ENCODE results near the gene ADCY1. TPM values are rescaled to one million over a fixed set of nuclear protein-coding genes. Genes with fewer than 3 reads are reported as not detected.

Gene ADCY1
- total RNA-seq, 4 donors from 2014 or later, result under 0.01 to 4.3 (median 4.1) TPM; not detected in 1

- no peaks in the 10 kb centered on the region for H3K36me3 ChIP-seq
- H3K27me3 ChIP-seq, result no peaks in the 10 kb centered on the region
- no peaks in the 10 kb centered on the region for H3K4me1 ChIP-seq
- TF ChIP-seq POLR2A (IDR thresholded peaks at IDR 0.05), result no peak
- no peak for TF ChIP-seq CTCF (IDR thresholded peaks at IDR 0.05)
- intact Hi-C loops (cut with DNase I; ENCODE audit: low total_unique reads), result no loop called here
- H3K9me3 ChIP-seq, result no peaks in the 10 kb centered on the region
- no peak overlapping the region for H3K27ac ChIP-seq
- H3K4me3 ChIP-seq, result no peak overlapping the region
- no peak for DNase-seq
Measured at GRCh38 chr7:45657890-45658715, 83.9 kb downstream of the ADCY1 start.

- DNase-seq, result no peak
- intact Hi-C loops (cut with DNase I; ENCODE audit: low total_unique reads), result no loop called here
- H3K27me3 ChIP-seq, result no peaks in the 10 kb centered on the region
- H3K27ac ChIP-seq, result no peak overlapping the region
- H3K4me3 ChIP-seq, result no peak overlapping the region
- H3K36me3 ChIP-seq, result no peaks in the 10 kb centered on the region
- no peaks in the 10 kb centered on the region for H3K9me3 ChIP-seq
- no peaks in the 10 kb centered on the region for H3K4me1 ChIP-seq
- TF ChIP-seq CTCF (IDR thresholded peaks at IDR 0.05) (no peak), POLR2A (IDR thresholded peaks at IDR 0.05) (no peak)
Measured at GRCh38 chr7:45658716-45659495, 84.7 kb downstream of the ADCY1 start.

GRCh38 chr7:45659496-45660139 is 85.5 kb downstream of the ADCY1 start:
- no peaks in the 10 kb centered on the region for H3K4me1 ChIP-seq
- intact Hi-C loops (cut with DNase I; ENCODE audit: low total_unique reads), result no loop called here

GRCh38 chr7:45660201-45660900 is 86.2 kb downstream of the ADCY1 start:
- no peak for DNase-seq
- no peaks in the 10 kb centered on the region for H3K9me3 ChIP-seq
- no peak overlapping the region for H3K4me3 ChIP-seq
- H3K27ac ChIP-seq, result no peak overlapping the region
- no peak for TF ChIP-seq POLR2A (IDR thresholded peaks at IDR 0.05)
- TF ChIP-seq CTCF (IDR thresholded peaks at IDR 0.05), result no peak
- no peaks in the 10 kb centered on the region for H3K4me1 ChIP-seq
- intact Hi-C loops (cut with DNase I; ENCODE audit: low total_unique reads), result no loop called here
- no peaks in the 10 kb centered on the region for H3K27me3 ChIP-seq
- H3K36me3 ChIP-seq, result no peaks in the 10 kb centered on the region

More at GRCh38 chr7:45659496-45660139, 85.5 kb downstream of the ADCY1 start:
- H3K36me3 ChIP-seq, result no peaks in the 10 kb centered on the region
- H3K9me3 ChIP-seq, result no peaks in the 10 kb centered on the region
- no peak overlapping the region for H3K4me3 ChIP-seq
- TF ChIP-seq POLR2A (IDR thresholded peaks at IDR 0.05) (no peak), CTCF (IDR thresholded peaks at IDR 0.05) (no peak)
- no peak for DNase-seq
- H3K27ac ChIP-seq, result no peak overlapping the region
- no peaks in the 10 kb centered on the region for H3K27me3 ChIP-seq

Measured in uterus (tissue), 4 donors.